HG03460 (cell line): ENCODE measurements around the gene MAML3.
A peak's percentile ranks its signal among the peaks of the same experiment; 100 is the strongest.

Source experiments
- ATAC-seq: cut with Tn5 transposase; IDR thresholded peaks from one replicate; pipeline ENCODE4 v1.9.1; 2021; ENCODE audit not compliant: unreplicated experiment

MAML3 gene

DNA sequence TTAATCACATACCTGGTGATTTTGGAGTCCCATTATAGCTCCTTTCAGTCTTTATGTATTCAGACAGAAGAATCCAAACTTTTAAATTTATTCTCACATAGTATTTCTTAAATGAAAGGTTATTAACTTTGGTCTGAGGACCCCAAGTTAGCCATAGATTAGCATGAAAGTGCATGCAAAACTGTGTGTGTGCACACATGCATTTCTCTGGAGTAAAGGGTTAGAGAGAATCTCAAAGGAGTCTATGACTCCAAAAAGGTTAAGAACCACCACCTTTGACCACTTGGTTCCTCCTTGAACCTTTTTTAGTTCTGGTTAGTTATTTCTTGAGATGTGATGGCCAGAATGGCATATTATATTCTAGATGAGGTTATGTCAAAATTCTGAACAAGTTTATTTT is 386.4 kb downstream of the MAML3 start:
- ATAC-seq, result no peak

DNA sequence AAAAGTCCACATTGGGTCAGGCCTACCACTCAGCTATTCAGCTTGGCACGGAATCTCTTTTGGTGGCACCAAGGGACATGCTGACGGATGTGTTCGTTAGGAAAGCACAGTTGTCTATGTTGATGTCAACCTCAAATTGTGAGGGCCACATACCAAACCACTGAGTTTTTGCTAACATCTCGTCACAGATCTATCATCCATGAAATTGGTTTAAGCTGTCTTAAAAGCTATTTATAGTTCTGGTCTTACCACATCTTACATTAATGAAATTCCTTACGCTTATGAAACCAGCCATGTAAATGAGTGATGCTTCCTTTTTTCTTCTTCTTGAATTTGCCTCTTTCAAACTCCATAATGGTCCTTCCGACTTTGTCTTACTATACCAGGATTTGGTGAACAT is 386.8 kb downstream of the MAML3 start:
- ATAC-seq, result no peak

DNA sequence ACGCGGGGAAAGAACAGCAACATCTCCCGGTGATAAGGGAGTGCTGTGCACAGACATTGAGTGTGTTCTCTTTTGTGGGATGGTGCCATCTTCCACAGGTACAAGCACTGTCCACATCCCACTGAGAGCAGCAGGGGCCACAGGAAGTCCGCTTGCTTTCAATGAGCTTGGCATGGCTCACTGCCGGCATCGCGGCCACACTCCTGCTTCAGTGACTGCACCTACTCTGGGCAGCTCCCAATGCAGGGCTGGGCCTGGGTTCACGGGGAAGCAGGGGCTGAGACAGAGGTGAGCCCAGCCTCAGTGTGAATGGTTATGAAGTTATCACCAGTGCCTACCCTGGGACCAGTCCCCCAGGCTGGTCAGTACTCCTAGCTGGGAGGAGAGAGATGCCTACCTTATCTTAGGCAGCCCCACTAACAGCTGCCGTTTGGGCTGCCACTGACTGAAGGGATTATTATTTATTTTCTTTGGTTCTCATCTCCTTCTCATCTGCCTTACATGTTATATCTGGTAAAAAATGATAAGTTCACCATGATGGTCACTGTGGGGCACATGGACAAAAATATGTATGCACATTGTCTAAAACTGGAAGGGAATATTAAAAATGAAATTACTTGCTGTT is 389.2 kb downstream of the MAML3 start:
- no peak for ATAC-seq

DNA sequence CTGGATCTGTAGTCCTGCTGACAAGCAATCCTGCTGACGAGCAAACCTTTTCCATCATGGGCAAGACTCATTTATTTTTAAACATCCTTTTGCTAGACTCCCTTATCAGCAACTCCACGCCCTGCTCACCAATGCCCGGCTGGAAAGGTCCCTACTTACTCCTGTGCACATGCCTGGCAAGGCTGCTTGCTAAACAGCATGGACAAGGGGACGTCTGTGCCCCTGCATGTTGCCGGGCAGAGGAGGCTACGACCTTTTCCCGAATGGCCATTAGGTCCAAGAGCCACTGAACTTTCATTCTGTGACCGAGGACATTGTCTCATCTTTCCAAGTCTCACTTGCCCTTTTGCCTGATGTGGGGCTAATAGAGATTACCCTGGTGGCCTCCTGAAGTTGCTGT is 389.8 kb downstream of the MAML3 start:
- no peak for ATAC-seq

DNA sequence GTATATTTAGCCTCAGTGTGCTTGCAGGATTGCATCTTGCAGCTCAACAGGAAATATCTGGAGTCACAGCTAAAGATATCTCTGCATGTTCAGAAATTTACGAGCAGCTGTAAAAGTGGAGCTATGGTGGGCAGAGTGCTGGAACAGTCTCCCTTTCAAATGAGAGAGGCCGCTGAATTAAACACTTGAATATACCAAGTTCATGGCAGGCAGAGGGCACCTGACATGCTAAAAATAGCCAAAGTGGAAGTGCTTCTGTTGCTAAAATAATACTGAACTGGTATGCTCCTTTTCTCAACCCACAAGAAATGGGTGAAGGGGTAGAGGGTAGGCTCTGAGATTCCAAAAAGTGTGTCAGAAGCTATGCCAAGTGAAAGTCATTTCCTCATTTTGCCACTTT is 390.3 kb downstream of the MAML3 start:
- no peak for ATAC-seq

DNA sequence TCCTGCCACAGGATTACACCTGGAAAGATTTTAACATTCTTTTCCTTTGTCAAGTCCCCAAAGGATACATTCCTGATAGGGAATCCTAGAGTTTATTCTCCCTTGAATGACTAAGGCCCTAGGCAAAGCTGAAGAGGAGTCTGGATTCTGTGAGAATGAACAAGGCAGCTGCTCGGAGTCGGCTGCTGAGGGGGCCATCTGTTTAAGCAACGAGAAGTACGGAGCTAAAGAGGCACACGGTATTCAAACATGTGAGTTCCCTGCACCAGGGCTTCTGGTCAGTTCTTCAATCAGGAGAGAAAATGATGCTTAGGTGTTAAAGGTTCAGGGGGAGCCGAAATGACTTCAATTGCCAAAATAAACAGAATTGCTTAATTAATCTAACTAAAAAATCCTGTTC is 390.8 kb downstream of the MAML3 start:
- ATAC-seq, result no peak

DNA sequence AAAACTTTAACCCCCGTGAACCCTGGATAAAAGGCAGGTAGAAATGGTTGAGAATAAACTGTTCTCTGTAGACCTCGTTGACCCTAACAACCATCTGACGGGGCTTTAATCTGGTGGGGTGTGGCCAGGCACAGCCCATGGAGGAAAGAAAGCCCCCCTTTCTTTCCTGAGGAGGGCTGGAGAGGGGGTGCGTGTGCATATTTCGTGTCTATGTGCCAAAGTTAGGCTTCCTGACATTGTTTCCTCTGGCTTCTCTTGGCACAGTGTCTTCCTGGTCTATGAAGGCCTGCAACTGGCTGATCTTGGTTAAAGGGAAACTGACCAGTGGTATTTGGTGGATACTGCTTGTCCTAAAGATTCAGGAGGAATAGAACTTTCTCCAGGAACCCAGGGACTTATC is 391.3 kb downstream of the MAML3 start:
- ATAC-seq, result no peak

DNA sequence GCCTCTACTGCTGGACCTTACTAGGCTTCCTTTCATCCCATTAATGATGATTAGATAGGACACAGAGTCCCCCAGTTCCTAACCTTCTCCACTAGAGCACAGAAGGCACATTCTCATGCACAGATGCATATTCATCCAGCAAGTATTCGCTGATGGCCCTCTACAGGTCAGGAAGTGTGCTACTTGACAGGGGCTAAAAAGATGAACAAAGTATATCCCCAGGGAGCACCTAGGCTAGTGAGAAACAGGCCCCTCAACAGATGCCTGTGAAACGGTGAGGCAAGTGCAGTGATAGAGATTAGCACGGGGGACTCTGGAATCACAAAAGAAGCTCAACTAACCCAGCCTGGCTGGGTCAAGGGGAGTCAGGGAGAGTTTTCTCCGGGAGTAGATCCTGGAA is 392.5 kb downstream of the MAML3 start:
- ATAC-seq, result peak; percentile 71

DNA sequence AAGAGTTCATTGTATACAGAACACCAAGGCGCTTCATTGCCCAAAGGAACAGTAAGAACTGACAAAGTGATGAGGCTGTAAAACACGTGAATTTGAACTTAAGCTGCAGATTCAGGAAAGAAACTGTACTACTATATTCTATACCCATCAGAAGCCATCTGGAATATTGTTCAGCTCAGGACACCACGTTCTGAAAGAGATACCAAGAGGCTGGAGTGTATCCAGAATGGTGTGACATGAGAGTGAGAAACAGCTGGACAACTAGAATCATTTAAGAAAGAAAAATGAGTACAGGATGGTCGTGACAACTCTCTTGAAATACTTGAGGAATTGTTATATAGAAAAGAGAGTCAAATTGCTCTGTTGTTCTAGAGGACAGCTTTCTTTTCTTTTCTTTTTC is 393.4 kb downstream of the MAML3 start:
- ATAC-seq, result no peak

DNA sequence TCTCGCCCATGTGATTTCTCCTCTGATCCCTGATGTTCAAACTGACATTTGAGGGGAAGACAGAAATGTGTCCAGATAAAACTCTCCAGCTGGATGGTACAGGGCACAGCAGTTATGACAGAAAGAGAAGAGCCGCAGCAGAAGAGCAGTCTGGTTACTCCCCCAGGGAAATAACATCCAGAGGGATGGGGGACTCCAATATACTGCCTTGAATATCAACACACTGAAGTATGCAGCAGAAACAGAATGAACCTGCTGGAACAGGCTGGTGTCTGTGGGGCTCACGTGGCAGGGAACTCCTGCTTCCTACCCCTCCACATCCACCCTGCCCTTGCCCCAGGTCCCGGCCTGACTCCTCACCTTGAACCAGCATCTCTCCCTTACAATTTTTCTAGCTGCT is 394.9 kb downstream of the MAML3 start:
- no peak for ATAC-seq

DNA sequence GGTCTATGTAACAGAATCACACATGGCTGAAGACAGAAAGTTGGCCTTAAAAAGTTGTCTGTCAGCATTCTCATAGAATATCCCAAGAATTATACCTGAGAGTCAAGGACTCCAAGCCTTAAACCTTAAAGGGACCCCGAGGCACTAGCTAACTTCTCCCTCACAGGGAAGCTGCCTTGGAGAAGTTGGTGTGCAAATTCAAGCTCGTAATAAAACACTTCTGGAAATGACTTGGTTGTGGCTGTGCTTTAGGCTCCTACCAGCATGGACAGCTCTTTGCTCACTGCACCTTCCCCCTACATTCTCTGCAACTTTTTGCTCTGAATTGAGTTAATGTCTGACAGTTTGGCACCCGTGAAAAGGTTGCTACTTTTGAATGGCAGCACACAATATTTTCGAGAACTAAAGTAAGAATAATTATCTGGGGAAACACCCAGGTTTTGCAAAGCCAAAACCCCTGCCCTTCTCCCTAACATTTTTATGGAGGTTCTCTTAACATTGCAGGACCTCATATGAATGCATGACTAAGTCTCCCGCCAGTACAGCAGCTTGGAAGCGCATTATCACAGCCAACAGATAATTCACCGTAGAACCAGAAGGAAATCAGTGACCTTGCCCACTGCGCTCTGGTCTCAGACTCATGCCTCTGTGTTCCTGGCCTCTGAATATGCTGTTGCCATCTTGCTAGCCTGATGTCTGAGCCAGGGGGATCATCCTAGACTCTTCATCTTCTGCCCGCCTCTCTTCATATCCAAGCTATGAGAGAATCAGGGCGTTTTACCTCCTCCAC is 397.4 kb downstream of the MAML3 start:
- ATAC-seq, result no peak

DNA sequence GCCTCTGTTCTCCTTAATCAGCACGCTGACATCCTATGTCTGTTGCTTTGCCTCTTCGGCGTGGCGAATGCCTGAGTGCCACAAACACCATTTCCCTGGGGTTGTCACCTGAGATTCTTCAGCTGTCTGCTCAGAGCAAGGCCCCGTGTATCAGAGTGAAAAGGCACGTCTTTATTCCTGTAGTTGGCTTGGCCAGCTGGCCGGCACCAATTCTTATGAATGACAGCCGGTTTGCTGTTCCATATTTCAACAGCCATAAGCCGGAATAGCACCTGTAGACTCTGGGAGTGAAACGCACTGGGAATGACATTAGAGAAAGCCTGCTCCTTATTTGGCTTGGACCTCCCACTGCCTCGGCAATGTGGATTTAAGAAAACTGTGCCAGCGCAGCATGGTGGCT is 399.0 kb downstream of the MAML3 start:
- no peak for ATAC-seq

DNA sequence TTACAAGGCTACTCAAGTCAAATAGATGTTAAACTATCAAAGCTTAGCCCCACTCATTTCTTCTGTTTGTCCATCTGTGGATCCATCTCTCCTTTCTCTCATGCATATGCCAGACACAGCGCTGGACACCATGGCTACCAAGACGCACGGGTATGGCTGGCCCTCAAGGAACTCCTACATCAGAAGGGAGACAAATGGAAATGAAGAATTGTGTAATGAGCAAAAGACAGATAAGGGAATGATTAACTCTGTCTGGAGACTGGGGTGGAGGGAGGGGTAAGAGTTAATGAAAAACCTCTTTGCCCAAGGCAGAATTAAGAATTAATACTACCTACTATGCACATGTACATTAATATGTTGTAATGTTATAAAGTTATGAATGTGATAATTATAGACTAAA is 400.3 kb downstream of the MAML3 start:
- no peak for ATAC-seq

DNA sequence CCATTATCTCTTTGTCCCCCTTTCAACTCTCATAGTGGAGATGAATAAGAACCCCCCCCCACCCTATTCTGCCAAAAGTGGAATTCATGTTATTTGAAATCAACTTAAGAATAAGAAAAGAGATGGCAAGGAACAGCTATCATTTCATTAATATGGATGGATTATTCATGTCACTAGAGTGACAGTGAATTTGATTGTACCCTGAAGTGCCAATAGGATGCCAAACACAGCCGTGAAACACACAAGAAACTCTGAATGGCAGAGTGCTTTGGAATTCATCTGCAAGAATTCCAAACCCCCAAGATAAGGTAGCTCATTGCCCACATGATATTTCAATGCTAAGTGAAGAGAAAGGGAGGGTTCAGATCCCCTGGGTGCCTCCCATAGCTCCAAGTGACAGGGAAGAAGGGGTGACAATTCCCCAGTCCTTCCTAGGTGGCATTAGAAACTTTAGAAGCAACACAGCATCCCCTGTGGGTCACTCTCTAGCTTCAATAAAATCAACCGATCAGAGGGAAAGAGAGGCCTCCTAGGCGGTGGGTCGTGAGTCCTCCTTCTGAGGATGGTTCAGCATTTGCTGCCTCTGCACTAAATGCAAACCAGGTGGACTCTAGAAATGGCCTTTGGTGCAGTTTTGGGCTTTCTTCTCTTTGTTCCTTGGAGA is 404.0 kb downstream of the MAML3 start:
- no peak for ATAC-seq

DNA sequence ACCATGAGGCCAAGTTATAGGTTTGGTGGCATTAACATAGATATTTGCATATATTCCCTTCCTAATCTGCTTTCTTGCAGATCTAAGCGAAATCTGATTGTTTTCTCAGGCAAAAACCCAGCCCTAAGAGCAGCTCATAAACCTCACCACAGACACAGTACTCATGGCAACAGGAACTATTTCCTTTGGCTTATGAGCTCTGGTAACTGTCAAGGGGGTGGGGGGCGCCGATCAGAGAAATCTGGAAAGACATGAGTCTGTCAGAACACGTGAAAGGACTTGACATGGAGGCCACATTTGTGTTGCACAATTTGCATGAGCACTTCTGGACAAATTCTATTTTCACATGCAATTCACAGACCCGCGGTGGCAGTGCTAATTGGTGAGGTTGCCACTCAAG is 404.6 kb downstream of the MAML3 start:
- no peak for ATAC-seq

DNA sequence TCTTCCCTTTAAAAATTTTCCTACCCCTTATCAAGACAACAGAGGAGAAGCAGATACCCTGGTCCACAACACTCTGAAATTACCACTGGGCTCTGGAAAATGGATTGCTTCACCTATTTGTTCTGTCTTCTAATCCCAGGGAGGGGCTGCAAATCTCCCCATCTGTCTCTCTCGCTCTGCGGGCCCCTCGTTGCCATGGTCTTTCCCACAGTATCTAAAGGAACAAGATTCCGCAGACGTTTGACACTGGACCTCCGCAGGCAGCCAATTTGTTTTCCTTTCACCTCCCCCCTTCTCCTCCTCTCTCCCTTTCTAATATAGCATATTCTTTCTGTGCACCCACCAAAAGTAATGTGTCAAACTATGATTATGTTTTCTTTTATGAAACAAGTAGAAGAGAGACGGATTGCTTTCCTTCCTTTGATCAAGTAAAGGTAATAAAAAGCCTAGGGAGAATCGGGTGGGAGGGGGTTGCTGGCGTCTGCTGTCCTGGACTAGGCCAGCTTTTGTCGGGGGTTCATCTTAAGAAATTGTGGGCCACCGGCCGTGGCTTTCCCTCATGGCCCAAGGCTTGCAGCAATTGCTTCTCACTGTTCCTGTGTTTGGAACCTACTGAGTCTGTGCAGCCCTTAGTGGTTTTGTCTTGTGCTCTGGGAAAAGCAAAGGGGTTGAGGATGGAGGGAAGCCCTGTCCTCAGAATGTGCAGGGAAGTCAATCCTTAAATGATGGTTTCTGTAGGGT is 407.4 kb downstream of the MAML3 start:
- no peak for ATAC-seq

DNA sequence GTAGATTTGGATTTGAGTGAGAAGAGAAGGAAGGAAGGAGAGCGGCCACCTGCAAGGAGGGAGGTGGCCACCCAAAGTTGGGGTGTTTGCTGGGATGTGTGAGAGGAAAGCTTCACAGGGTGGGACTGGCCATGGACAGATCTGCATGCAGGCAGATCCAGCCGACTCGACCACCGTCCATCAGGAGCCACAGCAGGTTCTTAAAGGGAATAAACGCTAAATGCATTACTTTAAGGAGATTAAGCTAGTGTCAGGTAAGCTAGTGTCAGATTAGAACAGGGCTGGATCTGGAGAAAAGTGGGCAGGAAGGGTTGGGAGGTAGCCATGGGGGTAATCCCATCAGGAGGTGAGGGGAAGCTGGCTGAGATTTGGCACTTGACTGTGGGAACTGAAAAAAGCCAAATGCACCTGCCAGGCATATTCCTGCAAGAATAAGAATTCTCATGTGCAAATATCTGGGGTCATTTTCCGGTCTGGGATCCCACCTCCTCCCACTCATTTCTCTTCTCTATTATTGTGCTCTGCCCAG is 408.8 kb downstream of the MAML3 start:
- no peak for ATAC-seq

DNA sequence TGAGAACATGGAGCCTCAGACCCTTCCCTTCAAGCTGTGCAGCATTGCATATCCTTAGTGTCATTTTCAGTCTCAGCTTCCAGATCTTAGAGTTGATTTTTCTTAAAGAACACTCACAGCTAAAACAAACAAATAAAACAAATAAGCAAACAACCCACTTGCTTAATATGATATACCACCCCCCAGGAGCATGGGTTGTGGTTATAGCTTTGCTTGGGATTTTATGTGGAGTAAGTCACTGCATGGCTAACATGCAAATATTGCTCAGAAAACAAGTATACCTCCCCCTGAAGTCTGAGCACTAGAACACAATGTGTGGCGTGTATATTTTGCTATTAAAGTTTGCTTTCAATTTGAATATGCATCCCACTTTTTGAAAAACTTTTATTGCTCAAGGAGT is 409.8 kb downstream of the MAML3 start:
- ATAC-seq, result no peak

DNA sequence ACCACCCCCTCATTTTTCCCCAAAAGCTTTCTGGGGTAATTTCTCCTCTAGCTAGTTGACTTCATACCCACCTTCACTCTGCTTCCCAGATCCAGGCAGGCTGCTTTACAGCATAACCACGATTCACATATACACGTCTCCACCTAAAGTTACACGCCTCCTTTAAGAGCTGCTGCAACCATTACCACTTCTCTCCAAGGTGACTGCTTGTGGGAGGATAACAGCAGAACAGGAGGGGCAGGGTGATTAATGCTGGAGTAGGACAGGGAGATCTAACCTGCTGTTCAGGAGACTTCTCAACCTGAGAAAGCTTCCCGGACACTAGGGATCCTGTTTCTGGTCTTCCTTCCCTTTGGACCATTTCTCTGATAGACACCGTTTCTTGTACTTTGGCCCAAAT is 411.0 kb downstream of the MAML3 start:
- ATAC-seq, result no peak

DNA sequence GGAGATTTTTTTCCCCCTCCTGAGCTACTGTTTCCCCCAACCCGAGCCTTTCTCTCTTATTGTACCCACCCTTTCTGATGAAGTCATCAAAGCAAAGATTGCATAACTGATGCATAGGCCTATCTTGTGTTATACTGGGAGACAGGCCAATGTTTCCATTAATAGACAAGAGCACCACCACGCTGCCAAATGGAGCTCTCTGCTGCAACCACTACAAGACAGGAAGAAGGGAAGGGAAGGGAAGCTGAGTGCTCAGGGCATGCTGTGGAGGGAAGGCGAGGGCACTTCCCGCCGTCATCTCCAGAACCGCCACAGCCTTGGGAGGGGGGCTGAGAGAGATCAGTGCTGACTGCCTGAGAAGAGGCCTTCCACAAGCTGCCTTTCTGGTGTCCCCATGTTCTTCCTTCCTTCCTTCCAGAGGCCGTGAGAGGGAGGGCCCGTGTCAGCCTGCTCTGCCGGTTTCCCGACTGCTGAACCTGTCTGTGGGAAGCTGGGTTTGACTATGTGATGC is 413.4 kb downstream of the MAML3 start:
- ATAC-seq, result no peak

DNA sequence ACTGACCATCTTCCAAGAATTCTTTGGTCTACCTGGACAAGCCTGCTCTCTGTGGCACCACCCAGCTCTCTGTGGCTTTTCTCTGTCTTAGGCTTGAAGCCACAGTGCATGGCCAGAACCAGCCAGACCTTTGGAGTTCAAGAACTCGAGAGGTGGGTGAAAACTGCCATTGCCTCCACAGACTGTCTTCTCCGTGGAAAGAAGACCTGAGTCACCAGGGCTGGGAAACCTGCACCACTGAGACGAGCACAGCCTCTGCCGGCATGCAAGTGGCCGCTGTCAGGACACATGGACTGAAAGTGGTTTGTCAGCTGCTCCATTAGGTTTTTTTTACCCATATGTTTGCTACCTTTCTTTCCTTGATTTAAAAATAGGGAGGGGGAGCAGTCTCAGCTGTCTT is 413.9 kb downstream of the MAML3 start:
- ATAC-seq, result no peak
